HG02938 (cell line): ENCODE data around the gene RAB40B.
"Not testable (repeated sequence)": the region's sequence is repeated elsewhere in the genome, so short reads cannot be mapped to it uniquely, and the experiment has no call there.

Source experiments
- ATAC-seq: cut with Tn5 transposase; IDR thresholded peaks from one replicate; pipeline ENCODE4 v1.9.1; 2021; ENCODE audit warnings: mild to moderate bottlenecking, moderate library complexity; ENCODE audit not compliant: unreplicated experiment

Gene RAB40B, protein sequence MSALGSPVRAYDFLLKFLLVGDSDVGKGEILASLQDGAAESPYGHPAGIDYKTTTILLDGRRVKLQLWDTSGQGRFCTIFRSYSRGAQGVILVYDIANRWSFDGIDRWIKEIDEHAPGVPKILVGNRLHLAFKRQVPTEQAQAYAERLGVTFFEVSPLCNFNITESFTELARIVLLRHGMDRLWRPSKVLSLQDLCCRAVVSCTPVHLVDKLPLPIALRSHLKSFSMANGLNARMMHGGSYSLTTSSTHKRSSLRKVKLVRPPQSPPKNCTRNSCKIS

DNA sequence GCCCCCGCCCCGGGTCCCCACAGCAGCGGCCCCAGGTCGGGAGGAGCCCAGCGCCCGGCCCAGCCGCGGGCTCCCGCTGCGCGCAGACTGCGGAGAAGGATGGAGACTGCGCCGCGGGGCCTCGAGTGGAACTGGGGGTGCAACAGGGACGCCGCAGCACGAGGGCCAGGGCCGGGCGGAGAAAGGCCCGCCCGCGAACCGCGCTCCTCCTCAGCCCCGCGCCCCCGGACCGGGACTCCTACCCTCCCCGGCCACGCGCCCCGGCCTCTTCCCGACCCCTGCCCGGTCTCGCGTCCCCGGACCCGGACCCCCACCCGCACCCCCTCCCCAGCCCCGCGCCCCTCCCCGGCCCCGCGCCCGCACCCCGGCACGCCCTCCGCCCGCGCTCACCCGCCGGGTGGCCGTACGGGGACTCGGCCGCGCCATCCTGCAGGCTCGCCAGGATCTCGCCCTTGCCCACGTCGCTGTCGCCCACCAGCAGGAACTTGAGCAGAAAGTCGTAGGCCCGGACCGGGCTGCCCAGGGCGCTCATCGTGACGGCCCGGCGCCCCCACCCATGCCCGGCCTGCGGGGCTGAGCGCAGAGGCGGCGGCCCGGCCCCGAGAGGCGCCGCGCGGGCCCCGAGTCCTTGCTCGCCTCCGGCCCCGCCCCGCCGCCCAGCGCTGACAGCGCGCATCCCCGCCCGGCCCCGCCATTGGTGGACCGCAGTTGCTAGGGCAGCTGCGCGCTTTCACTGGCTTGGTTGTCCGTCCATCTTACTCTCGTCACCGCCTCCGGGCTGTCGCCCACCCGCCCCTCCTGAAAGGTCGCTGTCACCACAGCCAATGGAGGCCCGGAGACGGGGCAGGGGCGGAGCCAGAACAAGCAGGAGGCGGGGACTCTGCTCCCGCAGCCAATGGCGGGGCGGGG, at the start of gene RAB40B:
TSS of gene RAB40B (minus strand) at position 634 of the 909 bp plus-strand sequence. CDS start at position 532, 102 bp downstream.
- peak; percentile 93 for ATAC-seq

GRCh38 chr17:82745524-82745923, 47.0 kb upstream of the RAB40B start:
- ATAC-seq = no peak

DNA sequence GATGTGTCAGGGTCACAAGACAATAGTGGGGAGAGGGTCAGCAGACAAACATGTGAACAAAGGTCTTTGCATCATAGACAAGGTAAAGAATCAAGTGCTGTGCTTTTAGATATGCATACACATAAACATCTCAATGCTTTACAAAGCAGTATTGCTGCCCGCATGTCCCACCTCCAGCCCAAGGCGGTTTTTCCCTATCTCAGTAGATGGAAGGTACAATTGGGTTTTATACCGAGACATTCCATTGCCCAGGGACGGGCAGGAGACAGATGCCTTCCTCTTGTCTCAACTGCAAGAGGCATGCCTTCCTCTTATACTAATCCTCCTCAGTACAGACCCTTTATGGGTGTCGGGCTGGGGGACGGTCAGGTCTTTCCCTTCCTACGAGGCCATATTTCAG, 46.2 kb upstream of the RAB40B start:
- not testable (repeated sequence) for ATAC-seq

GRCh38 chr17:82743344-82744219, 45.1 kb upstream of the RAB40B start:
- ATAC-seq = no peak

DNA sequence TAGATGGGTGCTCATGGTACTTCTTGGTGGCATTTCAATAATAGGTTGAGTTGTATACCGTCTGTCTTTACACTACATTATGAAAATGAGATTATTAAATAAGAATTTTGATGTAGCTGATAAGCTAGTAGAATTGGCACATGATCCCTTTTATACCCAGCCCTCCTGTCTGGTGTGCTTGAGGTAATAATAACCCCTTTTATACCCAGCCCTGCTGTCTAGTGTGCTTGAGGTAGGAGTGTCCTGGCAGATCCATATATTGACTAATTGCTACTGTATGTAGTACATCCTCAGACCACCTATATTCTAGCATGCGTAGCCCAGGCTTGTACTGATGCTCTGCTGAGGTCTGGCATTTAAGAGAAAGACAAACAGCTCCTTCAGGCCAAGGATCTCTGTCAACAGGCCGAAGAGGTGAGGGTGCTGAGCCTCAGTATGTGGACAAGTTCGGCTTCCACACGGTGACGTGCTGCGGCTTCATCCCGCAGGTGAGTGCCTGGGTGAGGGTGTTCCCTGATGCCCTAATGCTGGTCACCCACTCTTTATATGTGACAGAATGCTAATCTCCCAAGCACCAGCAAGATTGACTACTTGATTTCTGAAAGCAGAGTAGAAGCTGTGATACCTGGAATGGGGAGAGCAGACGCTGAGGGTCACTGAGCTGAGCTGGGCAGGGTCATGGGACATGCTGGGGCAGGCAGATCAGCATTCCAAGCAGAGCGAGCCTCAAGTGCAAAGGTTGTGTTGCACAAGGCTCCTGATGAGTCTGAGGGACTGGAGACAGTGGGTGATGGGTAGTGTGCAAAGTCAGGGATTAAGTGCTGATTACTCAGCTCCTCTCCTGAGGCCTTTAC, 42.6 kb upstream of the RAB40B start:
- no peak for ATAC-seq

DNA sequence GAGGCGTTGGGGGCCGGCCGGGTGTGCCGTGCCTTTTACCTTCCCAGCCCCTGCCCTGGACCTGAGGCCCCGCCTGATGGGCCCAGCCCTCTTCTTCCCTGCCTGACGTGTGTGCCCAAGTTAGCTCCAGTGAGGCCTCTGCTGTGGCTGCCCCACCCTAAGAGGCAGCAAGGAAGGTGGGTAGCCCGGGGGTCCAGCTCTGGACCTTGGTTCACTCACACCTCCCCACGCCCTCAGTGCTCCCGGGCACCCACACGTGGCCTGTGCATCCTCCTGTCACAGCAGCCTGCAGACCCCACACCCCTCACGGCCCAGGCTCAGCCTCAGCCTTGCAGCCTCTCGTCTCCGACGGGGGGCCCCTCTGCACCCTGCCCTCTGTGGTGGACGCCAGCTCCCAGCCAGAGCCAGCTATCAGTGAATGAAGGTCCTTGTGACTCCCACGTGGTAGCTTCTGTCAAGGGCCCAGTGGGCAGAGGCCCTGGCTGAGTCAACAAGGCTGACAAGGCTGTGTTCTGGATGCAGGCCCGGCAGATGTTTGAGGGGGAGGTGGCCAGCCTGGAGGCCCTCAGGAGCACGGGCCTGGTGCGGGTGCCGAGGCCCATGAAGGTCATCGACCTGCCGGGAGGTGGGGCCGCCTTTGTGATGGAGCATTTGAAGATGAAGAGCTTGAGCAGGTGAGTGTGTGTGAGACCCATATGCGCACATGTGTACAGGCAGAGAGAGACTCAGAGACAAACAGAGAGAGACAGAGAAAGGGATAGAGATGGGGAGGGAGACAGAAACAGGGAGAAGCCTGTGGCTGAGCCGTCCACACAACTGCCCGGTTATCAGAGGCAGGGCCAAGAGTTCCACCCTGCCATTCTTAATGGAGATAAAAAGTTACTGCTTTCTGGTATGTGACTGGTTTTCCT, 39.7 kb upstream of the RAB40B start:
- ATAC-seq = no peak

DNA sequence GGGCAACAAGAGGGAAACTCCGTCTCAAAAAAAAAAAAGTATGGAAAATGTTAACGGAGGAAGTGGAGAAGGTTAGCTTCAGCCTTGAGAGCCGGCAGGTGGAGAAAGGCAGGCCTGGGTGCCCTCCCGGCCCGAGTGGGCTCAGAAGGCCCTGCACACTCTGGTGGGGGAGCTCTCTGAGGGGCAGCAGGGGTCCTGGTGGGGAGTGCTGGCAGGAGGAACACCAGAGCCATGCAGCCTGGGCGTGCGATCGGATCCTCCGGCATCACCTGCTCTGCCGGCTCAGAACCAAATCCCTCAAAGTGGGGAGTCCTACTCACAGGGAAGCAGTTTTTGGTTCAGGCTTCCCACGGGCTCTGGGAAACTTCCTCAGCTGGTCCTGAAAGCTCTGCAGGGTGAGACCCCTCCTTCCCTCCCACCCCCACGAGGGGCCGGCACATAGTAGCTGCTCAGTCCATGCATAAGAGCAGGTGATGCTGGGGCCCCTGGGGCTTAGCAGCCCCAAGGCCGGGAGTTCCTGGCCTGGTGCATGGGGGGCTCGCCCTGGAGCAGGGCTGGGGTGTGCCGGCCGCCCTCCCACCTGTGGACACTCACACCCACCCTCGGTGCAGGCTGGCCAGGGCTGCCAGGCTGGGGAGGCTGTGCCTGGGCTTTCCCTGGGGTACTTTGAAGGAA, 38.1 kb upstream of the RAB40B start:
- no peak for ATAC-seq

- ATAC-seq = no peak
These were observed 36.7 kb upstream of the RAB40B start, which contains the start of gene FN3K for GRCh38 chr17:82734987-82735866. TSS of gene FN3K (plus strand) at chr17:82735615. CDS start at chr17:82735637, 22 bp downstream.

DNA sequence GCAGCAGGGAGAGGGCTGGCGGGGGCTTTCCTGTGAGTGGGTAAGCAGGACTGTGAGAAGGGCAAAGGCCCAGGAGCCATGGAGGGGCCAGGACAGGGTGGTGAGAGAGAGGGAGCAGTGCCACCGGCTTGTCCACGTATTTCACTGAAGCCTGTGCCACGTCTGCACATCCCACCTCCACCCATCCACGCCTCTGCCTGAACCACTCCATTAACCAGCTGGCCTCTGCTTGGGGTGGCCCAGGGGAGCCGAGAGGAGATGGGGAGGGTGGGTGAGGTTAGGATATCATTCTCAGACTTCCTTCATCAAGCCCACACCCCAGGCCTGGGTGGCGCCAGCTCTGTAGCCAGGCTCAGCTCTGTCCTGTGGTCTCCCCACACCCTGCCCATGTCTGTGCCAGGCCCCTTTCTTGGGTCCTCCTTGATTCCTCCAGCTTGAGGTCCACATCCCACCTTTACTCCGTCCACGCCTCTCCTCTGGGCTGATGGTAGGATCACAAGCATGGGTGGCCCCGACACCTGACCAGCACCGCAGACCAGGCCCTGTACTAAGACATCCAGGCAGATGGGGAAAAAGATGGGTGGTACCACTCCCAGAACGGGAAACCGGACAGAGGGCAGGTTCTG, 33.7 kb upstream of the RAB40B start:
- no peak for ATAC-seq

DNA sequence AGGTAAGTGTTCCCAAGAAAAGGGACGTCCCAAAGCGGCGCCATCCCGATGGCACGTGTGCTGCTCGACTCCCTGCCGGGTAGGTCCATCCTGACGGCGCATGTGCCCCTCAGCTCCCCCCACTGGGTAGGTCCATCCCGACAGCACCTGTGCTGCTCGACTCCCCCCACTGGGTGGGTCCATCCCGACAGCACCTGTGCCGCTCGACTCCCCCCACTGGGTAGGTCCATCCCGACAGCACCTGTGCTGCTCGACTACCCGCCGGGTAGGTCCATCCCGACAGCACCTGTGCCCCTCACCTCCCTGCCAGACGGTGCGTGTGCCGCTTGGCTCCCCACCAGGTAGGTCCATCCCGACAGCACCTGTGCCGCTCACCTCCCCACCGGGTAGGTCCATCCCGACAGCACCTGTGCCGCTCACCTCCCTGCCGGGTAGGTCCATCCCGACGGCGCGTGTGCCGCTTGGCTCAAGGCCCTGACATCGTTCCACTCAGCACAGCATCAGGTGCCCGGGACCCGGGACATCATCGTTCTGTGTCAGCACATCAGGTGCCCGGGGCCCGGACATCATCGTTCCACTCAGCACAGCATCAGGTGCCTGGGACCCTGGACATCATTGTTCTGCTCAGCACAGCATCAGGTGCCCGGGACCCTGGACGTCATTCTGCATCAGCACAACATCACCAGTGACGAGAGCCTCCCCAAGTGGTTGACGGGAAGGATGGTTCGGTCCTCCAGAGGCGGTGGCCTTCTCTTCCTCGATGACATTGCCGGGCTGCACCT, 31.2 kb upstream of the RAB40B start:
- ATAC-seq = no peak

- no peak for ATAC-seq
These were observed 27.9 kb upstream of the RAB40B start for GRCh38 chr17:82726427-82726826.

DNA sequence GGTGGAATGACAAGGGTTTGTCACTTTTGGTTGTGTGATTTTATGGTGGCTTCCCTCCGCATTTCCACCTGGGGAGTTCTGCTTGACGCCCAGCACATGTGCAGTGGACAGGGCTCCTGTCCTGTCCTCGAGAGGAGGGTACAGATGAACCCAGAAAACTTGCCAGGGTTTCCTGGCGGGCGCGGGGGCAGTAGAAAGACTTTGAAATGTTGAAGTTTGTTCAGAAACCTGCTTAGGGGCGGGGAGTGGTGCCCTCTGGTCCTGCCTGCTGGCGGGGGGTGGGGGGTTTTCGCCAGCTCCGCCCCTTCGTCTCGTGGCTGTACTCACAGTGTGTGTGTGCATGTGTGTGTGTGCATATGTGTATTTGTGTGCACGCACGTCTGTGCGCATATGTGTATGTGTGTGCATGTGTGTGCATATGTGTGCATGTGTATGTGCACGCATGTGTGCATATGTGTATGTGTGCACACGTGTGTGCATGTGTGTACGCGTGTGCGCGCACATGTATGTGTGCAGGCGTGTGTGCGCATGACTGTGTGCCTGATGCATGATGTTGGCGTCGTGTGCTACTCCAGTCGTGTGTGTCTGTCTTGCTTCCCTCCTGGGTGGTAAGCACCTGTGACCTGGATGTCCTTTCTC, 24.8 kb upstream of the RAB40B start:
- ATAC-seq = no peak

GRCh38 chr17:82722341-82723013, 24.0 kb upstream of the RAB40B start:
- ATAC-seq = no peak

DNA sequence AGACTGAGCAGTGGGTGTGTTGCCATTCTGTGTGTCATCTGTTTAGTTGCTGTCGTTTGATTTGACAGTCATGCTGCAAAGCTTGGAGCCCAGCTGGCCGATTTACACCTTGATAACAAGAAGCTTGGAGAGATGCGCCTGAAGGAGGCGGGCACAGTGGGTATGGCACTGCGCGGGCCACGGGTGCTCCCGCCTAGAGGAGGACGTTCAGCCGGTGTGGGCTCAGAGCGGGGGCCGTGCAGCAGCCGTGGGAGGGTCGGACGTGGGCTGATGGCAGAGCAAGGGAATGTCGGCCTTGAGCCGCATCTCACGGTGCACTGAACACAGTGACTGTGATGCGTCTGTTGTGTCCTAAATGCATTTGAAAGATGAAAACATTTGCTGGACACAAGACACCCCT, 21.7 kb upstream of the RAB40B start:
- no peak for ATAC-seq

DNA sequence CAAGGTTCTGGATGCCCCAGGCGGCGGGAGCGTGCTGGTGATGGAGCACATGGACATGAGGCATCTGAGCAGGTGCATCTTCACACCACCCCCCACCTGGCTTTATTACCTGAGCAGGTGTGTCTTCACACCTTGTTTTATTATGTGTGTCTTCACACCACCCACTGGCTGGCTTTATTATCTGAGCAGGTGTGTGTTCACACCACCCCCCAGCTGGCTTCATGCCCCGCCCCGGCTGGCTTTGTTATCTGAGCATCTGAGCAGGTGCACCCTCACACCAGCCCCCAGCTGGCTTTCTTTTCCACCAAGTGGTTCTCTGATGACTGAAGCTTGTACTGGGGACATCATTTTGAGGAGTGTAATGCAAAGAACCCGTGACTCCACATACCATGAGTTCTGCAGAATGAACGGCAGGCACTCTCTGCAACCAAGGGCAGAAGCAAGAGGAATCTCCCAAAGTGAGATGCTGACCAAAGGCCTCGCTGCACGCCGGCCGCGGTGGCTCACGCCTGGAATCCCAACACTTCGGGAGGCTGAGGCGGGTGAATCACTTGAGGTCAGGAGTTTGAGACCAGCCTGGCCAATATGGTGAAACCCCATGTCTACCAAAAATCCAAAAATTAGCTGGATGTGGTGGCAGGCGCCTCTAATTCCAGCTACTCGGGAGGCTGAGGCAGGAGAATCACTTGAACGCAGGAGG, 20.6 kb upstream of the RAB40B start:
- no peak for ATAC-seq
